ENCODE measurements around the gene TAP2. TPM values are rescaled to one million over a fixed set of nuclear protein-coding genes. Genes with fewer than 3 reads are reported as not detected.

Gene TAP2
- total and polyA plus RNA-seq, 10 of the 15 experiments (the other 5 are each of a cell fraction or from before 2014, with no cell fraction given) = 5.3 to 77.2 (median 35.3) TPM

- ChIA-PET CTCF (interaction anchor here (0.7 to 3.3 kb wide), 13 partner anchors 8 to 378 kb away, joined by 3 to 36 read pairs (median 6); no protein-coding TSS in a partner anchor), POLR2A (interaction anchor here (0.5 to 1.2 kb wide), 2 partner anchors 13 to 171 kb away, joined by 3 read pairs; no protein-coding TSS in a partner anchor), SMC1A (ENCODE audit: uncharacterized antibody, unreplicated experiment) (interaction anchor here (0.7 to 7.4 kb wide), 19 partner anchors 7 to 548 kb away, joined by 3 to 51 read pairs (median 4); partner anchors contain the start of gene TAP2), RAD21 (ENCODE audit: unreplicated experiment) (interaction anchor here (0.9 to 3.3 kb wide), 6 partner anchors 8 to 379 kb away, joined by 3 to 13 read pairs (median 9); partner anchors contain the start of gene TAP2)
- Histone ChIP-seq H3K9ac (ENCODE audit: control insufficient read depth, insufficient read depth, low read length) (no peak overlapping the region), H3K36me3 (ENCODE audit: control insufficient read depth in 2 of 2, insufficient read depth in 2 of 2, low read length in 1 of 2) (no peaks in the 10 kb centered on the region), H4K20me1 (ENCODE audit: control insufficient read depth, insufficient read depth) (no peaks in the 10 kb centered on the region), H3K79me2 (ENCODE audit: control insufficient read depth, insufficient read depth, low read length) (no peaks in the 10 kb centered on the region), H3K4me1 (ENCODE audit: control insufficient read depth, insufficient read depth, low read length) (peaks cover 16% of the 10 kb centered on the region), H3K27ac (ENCODE audit: control insufficient read depth, insufficient read depth) (no peak overlapping the region), H2AFZ (ENCODE audit: control insufficient read depth, low read depth, low read length) (no peak overlapping the region), H3K9me3 (replicated peaks; ENCODE audit: control insufficient read depth, insufficient read depth, low read length) (no peaks in the 10 kb centered on the region), H3K4me3 (no peak overlapping the region), H3K4me2 (ENCODE audit: control insufficient read depth, insufficient read depth) (no peak overlapping the region), H3K27me3 (replicated peaks in 1 of 2; ENCODE audit: control insufficient read depth in 2 of 2, insufficient read depth in 2 of 2, low read length in 1 of 2) (peaks cover 2 to 11% of the 10 kb centered on the region in 2 experiments)
- WGBS (ENCODE audit: insufficient coverage, insufficient replicate concordance, low lambda C conversion rate, missing lambda C conversion rate) = 33% methylated on average over 3 of the region's 3 CpGs
- no peak for TF ChIP-seq CTCF (IDR thresholded peaks at IDR 0.05 in 2 of 3, conservative IDR thresholded peaks at IDR 0.05 in 1 of 3; ENCODE audit: control insufficient read depth in 2 of 3, extremely low read depth in 1 of 3, insufficient read depth in 1 of 3, low read depth in 3 of 3, low read length in 3 of 3)
- TF ChIP-seq SUPT20H (IDR thresholded peaks at IDR 0.05; ENCODE audit: borderline replicate concordance, control insufficient read depth, low read depth, low read length) = no peak
- no peak for TF ChIP-seq RAD51 (IDR thresholded peaks at IDR 0.05)
- TF ChIP-seq RFX5 (IDR thresholded peaks at IDR 0.05; ENCODE audit: low read depth, low read length) = no peak
- no peak for TF ChIP-seq NFYA (IDR thresholded peaks at IDR 0.05; ENCODE audit: borderline replicate concordance, low read depth, low read length)
- no peak for TF ChIP-seq MTA3 (IDR thresholded peaks at IDR 0.05; ENCODE audit: borderline replicate concordance, low read length)
- no peak for TF ChIP-seq BHLHE40 (IDR thresholded peaks at IDR 0.05; ENCODE audit: borderline replicate concordance in 1 of 2, low read depth in 2 of 2, low read length in 1 of 2)
- intact Hi-C loops (cut with micrococcal nuclease; ENCODE audit: unreplicated experiment) (no loop called here), in situ Hi-C loops (cut with MboI) (loop anchor here (5.0 kb wide), 1 partner anchor 381 kb away; no protein-coding TSS in a partner anchor)
- no TSS peak for BruUV-seq (replicated peaks)
- DNase-seq (ENCODE audit: low read depth, low spot score) (no peak), ATAC-seq (no peak), FAIRE-seq (no peak)
Measured at GRCh38 chr6:32792901-32793435, 45.6 kb downstream of the TAP2 start.

Measured in GM12878 (cell line).